Lower leg skin (tissue), 4 donors: ENCODE results near the gene SPACA7. TPM values are rescaled to one million over a fixed set of nuclear protein-coding genes. Genes with fewer than 3 reads are reported as not detected.

Experiments used
- DNase-seq, 2 donors: peaks; one replicate each; pipeline ENCODE4 v3.0.0-alpha.2; 2019; ENCODE audit warnings: low spot score in 2 of 2
- H3K4me3 ChIP-seq: fragments of 200-600 bp; sonication (generic); 2 replicates; pipeline ENCODE4 v1.5.1; 2017; ENCODE audit warnings: mild to moderate bottlenecking, low read depth; ENCODE audit not compliant: poor library complexity, severe bottlenecking
- POLR2A ChIP-seq, 2 donors: fragments of 450-650 bp; IDR thresholded peaks; one replicate each; pipeline ENCODE4 v1.6.1; 2016 to 2017; ENCODE audit warnings: antibody characterized with exemption in 2 of 2, mild to moderate bottlenecking in 1 of 2, moderate library complexity in 1 of 2
- WGBS, 2 donors: methylation state at CpG; one replicate each; pipeline ENCODE4 v1.1.5; 2018; 5-methylcytosine and 5-hydroxymethylcytosine counted together
- intact Hi-C: fragments of 100-400 bp; cut with DNase I; formaldehyde crosslinking; loops from one replicate; pipeline ENCODE4 v1.15.0; 2023; ENCODE audit warnings: low total_unique reads
- total RNA-seq, 4 donors: library from RNA; depleted of rRNA; stranded (reverse); fragments of >200 nt; gene quantifications; one replicate each; pipeline ENCODE4 v1.1.0, GENCODE V29; 2016
- TF ChIP-seq, protein P1 (sequence below), 3 donors: fragments of 450-650 bp; IDR thresholded peaks; one replicate each; pipeline ENCODE4 v1.5.1; 2016; ENCODE audit warnings: antibody characterized with exemption in 3 of 3, mild to moderate bottlenecking in 3 of 3, moderate library complexity in 2 of 3

Gene SPACA7
- total RNA-seq, 4 donors from 2014 or later: not detected

DNA sequence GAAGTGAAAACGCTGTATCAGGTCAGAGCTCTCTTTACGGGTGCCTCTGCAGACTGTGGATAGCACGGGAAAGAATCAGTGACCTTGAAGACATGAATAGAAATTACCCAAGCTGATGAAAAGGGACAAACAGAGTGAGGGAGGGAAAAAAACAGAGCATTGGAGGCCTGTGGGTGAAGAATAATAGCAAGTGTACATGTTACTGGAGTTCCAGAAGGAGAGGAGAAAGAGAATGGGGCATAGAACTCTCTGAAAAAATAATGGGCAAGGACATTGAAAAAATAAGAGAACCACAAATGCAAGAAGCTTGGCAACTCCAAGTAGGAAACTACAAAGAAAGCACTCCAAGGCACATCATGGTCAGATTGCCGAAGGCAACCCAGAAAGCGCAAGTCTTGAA lies 86.3 kb downstream of the SPACA7 start:
- no peak for TF ChIP-seq POLR2A (IDR thresholded peaks at IDR 0.05)
- TF ChIP-seq, protein P1, sequence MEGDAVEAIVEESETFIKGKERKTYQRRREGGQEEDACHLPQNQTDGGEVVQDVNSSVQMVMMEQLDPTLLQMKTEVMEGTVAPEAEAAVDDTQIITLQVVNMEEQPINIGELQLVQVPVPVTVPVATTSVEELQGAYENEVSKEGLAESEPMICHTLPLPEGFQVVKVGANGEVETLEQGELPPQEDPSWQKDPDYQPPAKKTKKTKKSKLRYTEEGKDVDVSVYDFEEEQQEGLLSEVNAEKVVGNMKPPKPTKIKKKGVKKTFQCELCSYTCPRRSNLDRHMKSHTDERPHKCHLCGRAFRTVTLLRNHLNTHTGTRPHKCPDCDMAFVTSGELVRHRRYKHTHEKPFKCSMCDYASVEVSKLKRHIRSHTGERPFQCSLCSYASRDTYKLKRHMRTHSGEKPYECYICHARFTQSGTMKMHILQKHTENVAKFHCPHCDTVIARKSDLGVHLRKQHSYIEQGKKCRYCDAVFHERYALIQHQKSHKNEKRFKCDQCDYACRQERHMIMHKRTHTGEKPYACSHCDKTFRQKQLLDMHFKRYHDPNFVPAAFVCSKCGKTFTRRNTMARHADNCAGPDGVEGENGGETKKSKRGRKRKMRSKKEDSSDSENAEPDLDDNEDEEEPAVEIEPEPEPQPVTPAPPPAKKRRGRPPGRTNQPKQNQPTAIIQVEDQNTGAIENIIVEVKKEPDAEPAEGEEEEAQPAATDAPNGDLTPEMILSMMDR (IDR thresholded peaks at IDR 0.05): no peak
- intact Hi-C loops: no loop called here
- DNase-seq: no peak
- WGBS, 2 donors: 93 to 95% methylated on average over 5 of the region's 5 CpGs
- H3K4me3 ChIP-seq: no peak overlapping the region

GRCh38 chr13:112464720-112465119 lies 88.6 kb downstream of the SPACA7 start:
- DNase-seq: peak in 1 of 2 donors; percentile 7
- no peak for TF ChIP-seq POLR2A (IDR thresholded peaks at IDR 0.05)
- TF ChIP-seq, protein P1 (IDR thresholded peaks at IDR 0.05): no peak
- WGBS, 2 donors: 88 to 91% methylated on average over 14 of the region's 14 CpGs
- intact Hi-C loops: no loop called here
- H3K4me3 ChIP-seq: no peak overlapping the region

DNA sequence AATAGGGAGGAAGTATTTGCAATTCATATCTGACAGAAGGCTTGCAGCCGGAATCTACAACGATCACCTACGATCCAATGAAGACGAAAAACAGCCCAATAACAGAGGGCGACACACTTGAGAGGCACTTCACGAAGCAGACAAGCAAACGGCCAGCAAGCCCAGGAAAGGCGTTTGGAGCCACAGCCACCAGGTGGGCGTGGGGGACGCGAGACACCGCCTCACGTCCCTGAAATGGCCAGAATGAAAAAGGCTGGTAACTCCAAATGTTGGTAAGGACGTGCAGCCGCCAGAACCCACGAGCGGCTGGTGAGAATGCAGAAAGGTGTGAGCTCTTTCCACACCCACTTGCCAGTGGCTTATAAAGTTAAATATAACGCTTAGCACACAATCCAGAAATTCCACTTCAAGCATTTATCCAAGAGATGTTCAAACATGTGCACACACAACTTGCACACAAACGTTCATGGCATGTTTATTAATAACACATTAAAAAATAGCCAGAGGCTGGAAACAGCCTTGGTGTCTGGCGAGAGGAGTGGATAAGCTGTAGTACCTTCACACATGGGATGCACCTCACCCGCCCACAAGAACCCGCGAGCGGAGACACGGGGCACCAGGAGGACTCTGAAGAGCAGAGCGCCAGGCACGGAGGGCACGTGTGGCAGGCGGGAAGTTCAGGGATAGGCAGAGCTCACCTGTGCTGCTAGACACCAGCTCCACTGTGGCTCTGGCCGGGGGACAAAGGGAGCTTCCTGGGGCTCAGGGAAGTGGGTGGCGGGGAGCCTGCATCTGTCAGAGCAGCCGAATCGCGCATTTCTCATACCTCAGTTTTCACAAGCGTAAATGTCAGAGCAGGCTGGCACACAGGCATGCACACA lies 89.3 kb downstream of the SPACA7 start:
- no peak for DNase-seq
- WGBS, 2 donors: 81% methylated on average over 35 of the region's 35 CpGs
- intact Hi-C loops: no loop called here
- TF ChIP-seq POLR2A (IDR thresholded peaks at IDR 0.05): no peak
- TF ChIP-seq, protein P1 (IDR thresholded peaks at IDR 0.05): no peak
- H3K4me3 ChIP-seq: no peak overlapping the region

- intact Hi-C loops: no loop called here
- TF ChIP-seq, protein P1 (IDR thresholded peaks at IDR 0.05): no peak
- no peak for TF ChIP-seq POLR2A (IDR thresholded peaks at IDR 0.05)
- DNase-seq: no peak
- 69 to 76% methylated on average over 27 to 35 of the region's 40 CpGs for WGBS, 2 donors
- H3K4me3 ChIP-seq: no peak overlapping the region
These were observed 90.2 kb downstream of the SPACA7 start for GRCh38 chr13:112466132-112467058.

DNA sequence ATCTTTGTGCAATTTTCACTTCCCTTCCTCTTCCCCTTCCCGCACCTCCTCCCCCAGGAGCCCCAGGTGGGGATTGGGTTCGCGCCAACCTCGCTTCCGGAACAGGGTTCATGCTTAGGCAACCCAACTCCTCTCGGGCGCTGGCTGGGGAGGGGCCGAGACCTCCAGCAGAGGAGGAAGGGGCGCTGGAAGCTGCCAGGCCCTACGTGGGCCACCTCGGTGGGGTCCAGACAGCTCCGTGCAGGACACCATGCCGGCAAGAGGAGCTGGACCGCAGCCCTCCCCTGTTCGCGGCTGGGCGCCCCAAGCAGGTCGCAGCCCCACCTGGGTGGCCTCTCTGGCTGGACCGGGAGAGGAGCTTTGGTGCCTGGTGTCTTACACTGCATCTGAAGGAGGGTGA lies 91.1 kb downstream of the SPACA7 start:
- no peak for TF ChIP-seq POLR2A (IDR thresholded peaks at IDR 0.05)
- TF ChIP-seq, protein P1 (IDR thresholded peaks at IDR 0.05): no peak
- no peak for DNase-seq
- no peak overlapping the region for H3K4me3 ChIP-seq
- WGBS, 2 donors: 59 to 80% methylated on average over 14 to 17 of the region's 19 CpGs
- intact Hi-C loops: no loop called here
